HG02938 (cell line): Measurements from ENCODE around the gene SERPIND1.
A peak's percentile ranks its signal among the peaks of the same experiment; 100 is the strongest.
"Not testable (repeated sequence)": the region's sequence is repeated elsewhere in the genome, so short reads cannot be mapped to it uniquely, and the experiment has no call there.

ENCODE experiments used
- ATAC-seq: cut with Tn5 transposase; IDR thresholded peaks from one replicate; pipeline ENCODE4 v1.9.1; 2021; ENCODE audit warnings: mild to moderate bottlenecking, moderate library complexity; ENCODE audit not compliant: unreplicated experiment

The SERPIND1 gene

DNA sequence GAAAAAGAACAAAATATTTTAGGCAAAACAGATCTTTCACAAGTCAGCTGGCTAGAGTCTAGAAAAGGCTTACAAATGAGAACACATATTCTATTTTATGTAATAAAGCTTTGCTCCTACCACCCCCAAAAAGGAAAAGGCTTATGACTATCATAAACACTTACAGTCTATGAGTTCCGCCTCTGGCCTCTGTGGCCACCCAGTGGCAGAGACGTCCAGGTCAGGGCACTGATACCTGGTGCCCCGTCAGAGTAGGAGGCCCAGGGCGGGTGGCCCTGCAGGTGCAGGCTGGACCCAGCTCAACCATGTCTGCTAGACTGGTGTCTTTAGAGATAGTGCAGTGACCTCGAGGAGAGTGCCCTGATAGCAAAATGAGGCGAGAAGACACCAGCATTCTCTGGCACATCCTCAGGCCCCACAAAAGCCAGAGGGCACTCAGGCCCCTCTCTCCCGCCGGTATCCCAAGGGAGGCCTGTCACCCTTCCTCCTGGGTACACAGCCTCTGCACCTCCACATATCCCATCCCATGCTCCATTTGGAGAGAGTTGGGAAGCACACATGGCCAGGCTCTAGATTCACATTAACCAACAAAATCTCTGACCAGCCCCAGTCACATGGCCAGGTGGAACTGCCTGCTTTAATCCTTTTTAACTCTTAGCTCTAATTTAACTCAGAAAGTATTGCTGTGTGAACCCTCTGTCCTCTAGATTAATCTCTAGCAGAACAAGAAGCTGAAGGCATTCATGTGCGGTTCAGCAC is 27.3 kb upstream of the SERPIND1 start:
- no peak for ATAC-seq

DNA sequence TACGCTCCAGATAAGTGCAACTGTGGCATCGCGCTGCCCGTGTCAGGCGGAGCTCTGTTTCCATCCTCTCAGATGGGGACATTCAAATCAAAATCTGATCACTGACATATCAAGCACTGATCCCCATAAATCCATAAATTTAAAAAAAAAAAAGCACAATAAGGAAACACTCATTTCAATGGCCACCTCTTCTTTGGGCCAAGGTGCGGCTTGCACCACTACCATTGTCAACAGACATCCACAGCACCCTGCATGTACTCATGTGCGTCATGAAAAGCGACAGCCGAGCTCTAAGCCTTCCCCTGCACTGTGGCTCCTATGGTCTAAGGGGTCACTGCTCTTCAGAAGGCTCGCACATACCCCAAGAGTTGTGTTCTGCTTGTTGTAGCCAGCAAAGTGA is 26.7 kb upstream of the SERPIND1 start:
- ATAC-seq, result no peak

DNA sequence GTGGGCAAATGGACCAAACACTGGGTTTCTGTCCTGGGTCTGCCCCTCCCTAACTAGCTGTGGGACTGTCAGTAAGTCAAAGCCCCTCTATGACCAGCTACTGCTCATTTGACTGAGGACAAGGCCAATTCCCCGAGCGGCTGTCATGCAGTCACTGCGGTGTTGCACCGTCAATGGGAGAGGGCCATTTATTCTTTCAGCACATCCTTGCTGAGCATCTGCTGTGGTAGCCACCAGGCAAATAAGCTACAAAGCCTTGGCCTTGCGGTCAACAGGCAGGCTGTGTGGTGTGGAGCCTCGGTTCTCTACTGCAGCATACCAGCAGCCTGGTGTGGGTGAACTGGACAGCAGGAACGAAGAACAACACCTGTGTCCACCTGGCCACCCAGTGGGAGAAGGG is 25.8 kb upstream of the SERPIND1 start:
- ATAC-seq, result no peak

DNA sequence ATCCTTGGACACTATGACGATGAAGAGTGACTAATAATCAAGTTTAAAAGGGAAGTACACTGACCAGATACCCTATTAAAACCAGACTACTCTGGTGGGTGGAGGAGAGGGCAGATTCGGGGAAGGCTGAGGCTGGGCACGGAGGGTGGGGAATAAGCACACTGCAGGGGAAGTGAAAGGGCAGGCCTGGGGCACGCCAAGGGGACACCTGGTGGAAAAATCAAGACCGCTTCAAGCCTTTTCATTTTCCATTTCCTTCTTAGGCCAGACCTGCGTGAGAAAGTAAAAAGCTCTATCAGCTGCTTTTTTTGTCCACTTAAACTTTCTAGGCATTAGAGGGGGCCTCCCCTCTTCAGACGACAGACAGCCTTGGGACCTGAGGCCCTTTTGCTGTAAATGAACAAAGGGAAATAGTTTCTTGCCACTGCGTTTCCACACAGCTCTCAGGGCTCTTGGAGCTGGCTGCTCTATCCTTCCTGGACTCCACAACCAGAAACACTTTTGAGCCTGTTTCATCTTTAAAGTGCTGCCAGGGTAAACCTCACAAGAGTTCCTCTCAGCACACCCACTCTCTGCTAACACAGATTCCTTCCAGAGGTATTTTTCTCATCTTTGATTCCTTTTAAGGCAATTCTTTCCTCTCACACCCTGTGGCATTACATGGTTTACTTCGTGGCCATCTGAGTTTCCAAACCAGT is 25.0 kb upstream of the SERPIND1 start:
- ATAC-seq, result peak; percentile 38

DNA sequence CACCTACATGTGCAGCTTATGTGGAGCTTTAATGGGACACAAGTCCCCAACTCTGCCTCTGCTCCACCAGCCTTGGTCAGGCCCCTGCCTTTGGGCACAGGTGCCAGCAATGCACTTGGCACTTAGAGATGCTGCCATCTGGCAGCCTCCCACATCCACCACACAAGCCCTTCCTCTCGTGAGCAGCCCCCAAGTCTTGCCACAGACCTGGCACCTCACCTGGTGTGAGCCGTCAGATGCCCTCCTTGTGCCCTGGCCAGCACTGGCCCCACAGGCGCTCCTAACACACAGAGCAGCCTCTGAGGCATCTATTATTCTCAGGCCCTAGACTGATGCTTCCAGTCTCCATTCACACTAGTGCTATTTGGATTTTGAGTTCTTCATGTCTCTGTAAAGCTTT is 24.5 kb upstream of the SERPIND1 start:
- no peak for ATAC-seq

DNA sequence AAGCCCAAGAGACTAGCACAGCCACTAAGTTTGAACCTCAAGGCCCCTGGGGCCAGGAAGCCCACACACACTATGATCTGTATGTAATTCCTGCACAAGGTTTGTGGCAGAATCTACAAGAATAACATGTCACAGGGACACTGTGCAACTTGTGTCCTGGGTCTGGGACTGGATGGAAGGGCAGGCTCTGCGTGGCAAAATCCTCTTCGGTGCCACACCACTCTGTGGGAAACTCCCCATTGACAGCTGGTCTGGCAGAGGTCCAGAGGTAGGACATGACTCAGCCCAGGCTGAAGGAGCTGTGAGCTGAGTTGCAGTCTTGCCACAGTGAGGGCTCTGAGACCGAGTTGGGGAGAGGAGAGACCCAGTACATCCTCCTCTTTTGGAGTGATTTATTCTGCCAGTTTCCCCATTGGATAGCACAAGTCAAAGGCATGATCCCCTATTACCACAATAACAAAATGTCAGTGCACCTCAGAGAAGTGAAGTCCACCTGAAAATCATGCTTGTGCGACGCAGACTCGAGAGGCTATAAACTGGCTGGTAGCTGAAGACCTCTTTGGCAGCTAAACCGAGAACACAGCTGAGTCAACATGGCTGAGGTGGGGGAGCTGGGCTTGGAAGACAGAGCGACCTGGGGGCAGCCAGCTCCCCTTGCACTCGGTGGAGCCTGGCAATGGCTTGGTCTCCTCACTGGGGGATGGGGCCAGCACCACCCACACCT is 23.3 kb upstream of the SERPIND1 start:
- ATAC-seq, result peak; percentile 50

DNA sequence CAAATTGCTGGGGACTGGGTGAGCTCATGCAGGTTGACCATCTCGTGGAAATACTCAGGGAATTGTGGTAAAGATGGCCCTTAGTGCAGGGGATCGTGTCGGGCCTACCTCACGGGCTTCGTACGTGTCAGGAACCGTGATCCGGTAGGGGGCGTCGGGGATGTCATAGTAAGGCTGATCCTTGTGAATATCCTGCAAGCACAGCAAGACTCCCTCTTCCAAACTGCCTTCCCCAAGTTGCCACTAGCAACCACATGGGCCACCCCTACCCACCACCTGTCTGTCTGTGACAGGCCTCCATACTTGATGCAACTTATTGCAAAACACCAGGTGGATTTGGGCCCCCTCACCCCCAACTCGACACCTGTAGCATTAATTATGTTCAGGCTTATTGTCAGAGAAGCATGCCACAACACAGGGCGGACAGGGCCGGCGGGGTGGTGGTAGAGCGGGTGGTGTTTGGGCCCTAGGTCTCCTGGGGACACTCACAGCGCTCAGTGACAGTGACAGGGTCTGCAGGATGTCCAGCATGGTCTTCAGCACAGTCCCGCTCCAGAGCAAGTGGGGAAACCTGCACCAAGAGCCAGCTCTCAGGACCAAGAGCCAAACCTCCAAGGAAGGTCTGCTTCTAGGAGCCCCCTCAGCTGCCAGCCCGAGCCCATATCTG is 22.6 kb upstream of the SERPIND1 start:
- ATAC-seq, result no peak

DNA sequence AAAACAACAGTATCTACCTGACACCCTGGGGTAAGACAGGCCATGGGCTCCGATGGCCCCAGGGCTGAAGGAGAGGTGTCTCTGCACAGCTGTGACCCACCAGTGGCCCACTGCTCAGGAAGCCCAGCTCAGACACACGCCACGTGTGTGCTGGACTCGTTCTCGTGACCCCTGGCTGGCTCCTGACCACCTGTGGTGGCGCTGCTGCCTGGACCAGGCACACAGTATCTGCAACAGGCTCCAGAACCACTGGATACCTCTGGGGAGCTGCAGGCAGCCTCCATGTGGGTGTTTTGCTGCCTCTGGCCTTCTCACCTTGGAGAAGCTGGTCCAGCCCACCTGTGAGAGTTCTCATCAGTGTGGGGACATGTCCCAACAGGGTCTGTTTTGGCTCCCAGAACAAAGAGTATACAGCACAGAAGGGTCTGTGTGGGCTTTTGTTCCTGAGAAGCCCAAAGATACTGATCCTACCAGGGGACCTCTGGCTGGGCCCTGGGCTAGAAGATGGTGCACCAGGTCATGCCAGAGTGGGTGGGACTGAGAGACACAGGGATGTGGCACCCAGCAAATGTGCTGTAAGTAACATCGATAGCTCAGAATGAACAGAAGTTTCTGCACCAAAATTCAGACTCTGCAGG is 21.7 kb upstream of the SERPIND1 start:
- ATAC-seq, result no peak

DNA sequence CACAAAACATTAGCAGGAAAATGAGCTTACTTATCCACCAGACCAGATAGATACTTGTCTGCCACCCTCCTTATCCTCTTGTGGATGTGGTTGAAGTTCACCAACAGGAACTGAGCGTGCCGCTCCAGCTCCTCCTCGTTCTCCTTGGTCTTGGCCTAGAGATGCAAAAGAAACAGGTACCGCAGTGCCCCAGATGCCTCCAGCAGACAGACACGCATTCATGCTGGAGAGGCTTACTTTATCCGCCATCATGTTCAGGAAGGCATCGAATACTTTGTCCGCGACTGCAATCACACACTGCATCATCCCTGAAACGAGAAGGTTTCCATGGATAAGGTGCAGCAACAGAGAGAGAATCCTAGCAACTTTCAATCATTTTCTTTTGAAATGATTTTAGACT is 21.0 kb upstream of the SERPIND1 start:
- ATAC-seq, result no peak

DNA sequence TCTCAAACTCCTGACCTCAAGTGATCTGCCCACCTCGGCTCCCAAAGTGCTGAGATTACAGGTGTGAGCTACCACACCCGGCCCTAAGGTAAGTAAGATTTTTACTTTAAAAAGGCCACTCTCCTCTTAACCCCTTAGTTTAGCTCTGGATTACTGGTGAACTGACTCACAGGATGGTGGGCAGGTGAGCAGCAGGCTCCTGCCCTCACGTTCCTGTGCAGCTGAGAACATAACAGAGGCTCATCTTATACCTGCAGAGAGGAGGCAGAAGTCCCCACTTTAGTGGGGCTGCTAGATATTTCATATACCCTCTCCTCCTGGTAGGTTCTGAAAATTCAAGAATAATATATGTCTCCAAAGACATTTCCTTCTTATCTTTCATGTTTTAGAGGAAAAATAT is 17.1 kb upstream of the SERPIND1 start:
- no peak for ATAC-seq

DNA sequence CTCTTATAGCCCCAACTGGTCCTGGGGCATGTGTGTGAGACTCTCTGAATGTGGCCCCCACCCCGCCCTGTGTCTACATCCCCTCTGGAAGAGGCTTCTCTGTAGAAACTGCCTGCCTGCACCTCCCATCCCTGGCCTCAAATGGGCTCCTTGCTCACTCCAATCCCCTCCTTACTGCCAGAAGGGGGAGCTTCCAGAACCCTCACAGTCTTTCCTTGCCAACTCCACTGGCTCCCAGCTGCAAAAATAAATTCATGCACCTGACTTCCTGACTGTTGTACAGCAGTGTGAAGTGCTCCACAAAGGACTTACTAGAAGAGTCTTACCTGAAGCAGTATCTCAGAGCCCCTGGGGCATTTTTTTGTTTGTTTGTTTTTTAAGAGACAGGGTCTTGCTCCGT is 15.2 kb upstream of the SERPIND1 start:
- no peak for ATAC-seq

DNA sequence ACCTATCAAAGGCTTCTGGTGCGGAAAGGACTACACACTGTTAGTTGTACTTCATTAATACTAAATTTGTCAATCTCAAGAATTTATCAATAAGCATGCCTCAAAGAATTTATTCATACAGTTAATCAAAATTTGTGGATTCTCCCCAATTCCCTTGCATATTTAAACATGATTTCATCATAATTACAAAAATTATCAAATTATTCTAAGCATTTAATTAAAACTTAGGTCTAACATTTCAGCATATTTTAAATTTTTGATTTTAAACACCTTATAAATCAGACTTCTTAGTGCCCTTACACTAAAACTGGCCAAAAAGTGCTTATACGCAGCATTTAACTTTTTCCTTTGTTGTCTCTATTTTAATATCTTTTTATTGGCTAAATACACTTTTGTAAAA is 13.8 kb upstream of the SERPIND1 start:
- no peak for ATAC-seq

DNA sequence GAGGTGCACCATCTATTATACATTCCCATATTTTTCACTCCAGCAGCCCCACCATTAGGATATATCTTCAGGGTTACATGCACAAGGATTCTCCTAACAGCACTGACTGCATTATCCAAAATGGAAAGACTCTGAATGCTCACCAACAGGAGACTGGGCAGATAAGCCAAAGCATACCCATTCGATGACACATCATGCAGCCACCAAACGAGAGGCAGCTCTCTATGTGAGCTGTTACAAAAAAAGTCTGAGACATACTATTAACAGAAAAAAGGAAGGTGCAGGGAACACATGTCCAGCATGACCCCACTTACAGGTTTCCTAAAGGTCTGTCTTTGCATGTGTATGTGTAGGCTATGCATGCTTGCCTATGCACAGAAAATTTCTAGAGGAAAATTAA is 12.4 kb upstream of the SERPIND1 start:
- ATAC-seq, result no peak

DNA sequence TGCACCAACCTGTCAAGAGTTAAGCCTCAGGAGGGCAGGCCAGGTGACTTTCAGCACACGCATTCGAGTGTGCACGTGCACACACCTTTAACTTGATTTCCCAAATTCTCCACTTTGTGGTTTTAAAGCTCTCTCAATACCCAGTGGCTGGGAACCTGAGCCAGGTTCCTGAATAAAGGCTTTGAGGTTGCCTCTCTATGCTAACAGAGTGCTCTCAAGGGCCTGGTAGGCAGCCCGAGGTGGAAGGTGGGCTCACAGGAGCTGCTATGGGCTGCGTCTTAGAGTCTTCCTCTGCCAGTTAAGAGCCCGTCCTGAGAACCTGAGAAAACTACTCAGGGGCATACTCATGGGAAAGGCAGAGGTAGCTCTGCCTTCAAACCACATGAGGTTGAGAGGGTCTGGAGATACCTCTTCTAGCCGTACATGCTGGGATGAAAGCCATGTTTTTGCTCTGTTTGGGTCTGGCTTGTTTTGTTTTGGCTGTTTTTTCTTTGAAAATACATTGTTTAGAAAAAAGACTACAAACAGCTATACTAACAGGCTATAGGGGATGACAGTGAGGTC is 11.6 kb upstream of the SERPIND1 start:
- no peak for ATAC-seq

DNA sequence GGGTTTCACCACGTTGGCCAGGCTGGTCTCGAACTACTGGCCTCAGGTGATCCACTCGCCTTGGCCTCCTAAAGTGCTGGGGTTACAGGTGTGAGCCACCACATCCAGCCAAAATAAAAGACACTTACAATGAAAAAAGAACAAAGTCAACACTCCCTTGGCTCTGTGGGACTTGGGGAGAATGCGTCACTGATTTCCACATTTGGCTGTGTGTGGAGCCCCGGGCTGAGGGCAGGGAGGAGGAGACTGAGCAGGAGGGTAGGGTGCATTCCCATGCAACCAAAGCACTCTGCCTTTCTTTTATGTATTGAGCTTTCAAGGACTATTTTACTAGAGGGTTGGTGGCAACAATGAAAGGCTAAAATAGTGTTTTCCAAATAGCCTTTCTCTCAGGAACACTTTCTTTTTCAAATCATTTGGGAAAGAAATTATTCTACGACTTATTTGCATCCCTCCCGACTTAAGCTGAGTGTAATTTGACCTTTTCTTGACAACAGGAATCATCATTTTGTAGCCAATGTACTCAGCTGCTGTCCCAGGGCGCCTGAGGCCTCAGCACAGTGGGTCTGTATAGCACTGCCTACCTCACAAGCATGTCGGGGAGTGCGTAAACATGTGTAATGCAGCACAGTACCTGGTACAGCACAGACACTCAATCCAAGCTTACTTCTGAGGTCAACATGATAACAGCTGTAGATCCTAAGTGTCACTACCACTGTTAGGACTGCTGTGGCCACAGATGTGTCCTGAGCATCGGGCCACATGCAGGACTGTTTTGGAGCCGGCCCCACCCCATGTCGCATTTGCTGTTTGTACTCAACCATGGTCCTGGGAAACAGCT is 10.1 kb upstream of the SERPIND1 start:
- no peak for ATAC-seq

DNA sequence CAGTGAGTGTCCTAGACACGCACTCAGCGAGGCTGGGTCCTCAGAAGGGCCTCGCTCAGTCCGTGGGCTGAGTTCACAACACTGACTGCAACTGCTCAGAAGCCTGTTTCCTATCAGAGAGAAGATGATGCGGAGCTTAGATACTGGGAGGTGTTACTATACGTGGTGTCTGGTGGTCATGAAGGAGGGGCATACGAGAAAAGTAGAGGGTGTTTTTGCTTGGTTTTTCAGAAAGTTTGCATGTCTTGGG is 9.5 kb upstream of the SERPIND1 start:
- ATAC-seq, result no peak

DNA sequence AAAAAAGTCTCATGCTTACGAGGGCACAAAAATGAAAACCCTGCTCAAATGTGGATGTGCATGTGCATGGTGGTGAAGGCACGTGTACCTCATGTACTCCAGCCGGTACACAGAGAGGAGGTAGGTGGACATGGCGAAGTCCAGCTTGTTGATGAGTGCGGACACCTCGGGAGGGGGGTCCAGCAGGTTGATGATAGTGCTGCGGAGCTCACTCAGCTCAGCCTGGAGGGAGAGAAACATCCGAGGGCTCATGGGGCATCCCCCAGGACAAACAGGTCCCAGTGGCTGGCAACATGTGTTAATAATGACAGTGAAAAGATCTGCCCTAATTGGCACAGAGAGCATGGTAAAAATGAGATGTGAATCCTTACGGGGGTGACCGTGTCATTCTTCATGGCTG is 9.2 kb upstream of the SERPIND1 start:
- ATAC-seq, result no peak

DNA sequence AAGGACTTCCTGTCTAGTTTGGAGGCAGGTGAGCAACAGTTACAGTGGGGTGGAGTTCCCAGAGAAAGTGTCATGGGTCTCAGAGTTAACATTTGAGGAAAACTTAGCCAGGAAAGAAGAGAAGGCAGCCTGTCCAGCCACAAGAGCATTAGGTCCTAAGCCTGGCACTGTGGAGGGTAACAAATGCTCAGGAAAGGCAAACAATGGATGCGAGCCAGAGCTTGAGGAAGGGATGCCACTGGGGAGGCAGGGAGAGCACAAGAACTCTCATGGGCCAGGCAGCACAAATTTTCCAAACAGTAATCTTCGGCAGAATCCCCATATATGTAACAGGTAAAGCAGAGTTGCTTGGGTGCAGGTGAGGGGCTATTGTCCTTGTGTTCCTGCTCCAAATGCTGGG is 8.0 kb upstream of the SERPIND1 start:
- ATAC-seq, result no peak

DNA sequence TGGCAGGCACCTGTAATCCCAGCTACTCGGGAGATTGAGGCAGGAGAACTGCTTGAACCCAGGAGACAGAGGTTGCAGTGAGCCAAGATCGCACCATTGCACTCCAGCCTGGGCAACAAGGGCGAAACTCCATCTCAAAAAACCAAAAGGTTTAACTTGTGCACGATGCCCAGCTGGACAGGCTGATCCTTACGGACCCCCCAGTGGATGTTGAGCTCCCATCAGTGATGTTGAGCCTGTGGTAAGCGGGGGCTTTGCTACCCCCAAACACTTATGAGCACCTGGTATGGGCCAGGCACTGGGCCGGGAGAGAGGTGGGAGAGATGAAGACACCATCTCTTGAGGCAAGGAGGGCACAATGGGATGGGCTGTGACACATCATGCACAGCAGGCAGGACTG is 7.4 kb upstream of the SERPIND1 start:
- ATAC-seq, result no peak

DNA sequence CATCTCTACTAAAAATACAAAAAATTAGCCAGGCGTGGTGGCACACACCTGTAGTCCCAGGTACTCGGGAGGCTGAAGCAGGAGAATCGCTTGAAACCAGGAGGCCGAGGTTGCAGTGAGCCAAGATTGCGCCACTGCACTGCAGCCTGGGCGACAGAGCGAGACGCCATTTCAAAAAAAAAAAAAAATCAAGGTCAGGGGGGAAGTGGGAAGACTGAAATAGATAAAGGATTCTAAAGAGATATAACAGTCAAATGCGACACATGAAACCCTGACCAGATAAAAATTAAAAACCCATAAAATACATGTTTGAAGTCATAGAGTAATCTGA is 4.5 kb upstream of the SERPIND1 start:
- not testable (repeated sequence) for ATAC-seq
